Measurements from ENCODE around the gene ARHGEF17.

The ARHGEF17 gene

DNA sequence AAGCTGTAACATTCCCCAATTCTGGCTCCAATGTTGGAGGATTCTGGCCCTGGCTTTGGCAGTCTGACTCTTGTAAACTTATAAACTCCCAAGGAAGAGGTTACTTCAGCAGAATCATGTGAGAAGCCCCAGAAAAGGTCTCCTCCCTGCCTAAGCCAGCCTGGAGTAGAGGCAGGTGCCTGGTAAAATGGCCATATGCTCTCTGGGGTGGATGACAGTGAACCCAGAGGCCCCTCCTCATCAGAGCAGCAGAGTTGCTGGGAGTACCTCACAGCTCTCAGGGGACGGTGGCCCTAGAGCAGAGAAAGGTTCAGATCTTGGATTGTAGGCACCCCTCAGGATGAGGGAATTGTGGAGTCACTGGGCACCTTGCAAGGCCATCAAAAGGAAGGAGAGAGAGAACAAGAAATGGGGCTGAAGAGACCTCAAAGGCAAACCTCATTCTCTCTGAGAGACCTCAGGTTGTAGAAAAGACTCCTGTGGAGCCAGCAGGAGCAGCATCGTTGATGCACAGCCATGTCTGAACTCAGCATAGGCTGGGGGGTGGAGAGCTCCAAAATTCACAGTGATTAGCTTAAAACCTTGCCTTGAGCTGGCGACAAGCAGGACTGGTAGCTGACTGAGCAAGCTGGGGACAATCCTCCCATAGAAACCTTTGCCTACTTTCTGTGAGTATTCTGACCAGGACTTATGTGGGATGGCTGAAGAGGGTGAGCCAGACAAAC is 40.8 kb upstream of the ARHGEF17 start:
- no peaks in the 10 kb centered on the region for H3F3A ChIP-seq (ENCODE audit: control insufficient read depth, insufficient read depth)
- H3K4me1 ChIP-seq (ENCODE audit: control insufficient read depth, low read length): peaks cover 7% of the 10 kb centered on the region; the same call in 1 of the 2 replicates
- peaks cover 60% of the 10 kb centered on the region for H3K27me3 ChIP-seq (ENCODE audit: control insufficient read depth, low read length)
- no peaks in the 10 kb centered on the region for H3K36me3 ChIP-seq (ENCODE audit: control insufficient read depth, low read length)
- TF ChIP-seq EZH2phosphoT487 (IDR thresholded peaks at IDR 0.05; ENCODE audit: borderline replicate concordance, low read length) (no peak), CTCF (IDR thresholded peaks at IDR 0.05; ENCODE audit: low read depth, low read length, poor library complexity, severe bottlenecking) (no peak)
- H3K79me2 ChIP-seq (ENCODE audit: control insufficient read depth, low read length): no peaks in the 10 kb centered on the region
- no peaks in the 10 kb centered on the region for H3K9me2 ChIP-seq (replicated peaks; ENCODE audit: control insufficient read depth, low read length)
- H3K4me3 ChIP-seq (ENCODE audit: low read length): no peak overlapping the region
- no peak overlapping the region for H3K4me2 ChIP-seq (ENCODE audit: low read length)
- H3K9me3 ChIP-seq (ENCODE audit: control insufficient read depth, insufficient read depth, low read length): no peaks in the 10 kb centered on the region
- no peak overlapping the region for H3K27ac ChIP-seq (ENCODE audit: low read depth, low read length)
- no peaks in the 10 kb centered on the region; the same call in 1 of the 2 replicates for H4K20me1 ChIP-seq (ENCODE audit: control insufficient read depth, insufficient read depth, low read depth, low read length)

GRCh38 chr11:73267906-73268540 is 40.1 kb upstream of the ARHGEF17 start:
- H3F3A ChIP-seq (ENCODE audit: control insufficient read depth, insufficient read depth): no peaks in the 10 kb centered on the region
- H3K4me1 ChIP-seq (ENCODE audit: control insufficient read depth, low read length): peaks cover 7% of the 10 kb centered on the region; the same call in 1 of the 2 replicates
- no peak overlapping the region for H3K27ac ChIP-seq (ENCODE audit: low read depth, low read length)
- no peaks in the 10 kb centered on the region for H3K79me2 ChIP-seq (ENCODE audit: control insufficient read depth, low read length)
- H3K4me3 ChIP-seq (ENCODE audit: low read length): no peak overlapping the region
- H3K36me3 ChIP-seq (ENCODE audit: control insufficient read depth, low read length): no peaks in the 10 kb centered on the region
- H3K4me2 ChIP-seq (ENCODE audit: low read length): no peak overlapping the region
- no peaks in the 10 kb centered on the region for H3K9me2 ChIP-seq (replicated peaks; ENCODE audit: control insufficient read depth, low read length)
- H3K9me3 ChIP-seq (ENCODE audit: control insufficient read depth, insufficient read depth, low read length): no peaks in the 10 kb centered on the region
- peaks cover 60% of the 10 kb centered on the region for H3K27me3 ChIP-seq (ENCODE audit: control insufficient read depth, low read length)
- TF ChIP-seq EZH2phosphoT487 (IDR thresholded peaks at IDR 0.05; ENCODE audit: borderline replicate concordance, low read length): no peak
- no peak for TF ChIP-seq CTCF (IDR thresholded peaks at IDR 0.05; ENCODE audit: low read depth, low read length, poor library complexity, severe bottlenecking)
- H4K20me1 ChIP-seq (ENCODE audit: control insufficient read depth, insufficient read depth, low read depth, low read length): no peaks in the 10 kb centered on the region; the same call in 1 of the 2 replicates

DNA sequence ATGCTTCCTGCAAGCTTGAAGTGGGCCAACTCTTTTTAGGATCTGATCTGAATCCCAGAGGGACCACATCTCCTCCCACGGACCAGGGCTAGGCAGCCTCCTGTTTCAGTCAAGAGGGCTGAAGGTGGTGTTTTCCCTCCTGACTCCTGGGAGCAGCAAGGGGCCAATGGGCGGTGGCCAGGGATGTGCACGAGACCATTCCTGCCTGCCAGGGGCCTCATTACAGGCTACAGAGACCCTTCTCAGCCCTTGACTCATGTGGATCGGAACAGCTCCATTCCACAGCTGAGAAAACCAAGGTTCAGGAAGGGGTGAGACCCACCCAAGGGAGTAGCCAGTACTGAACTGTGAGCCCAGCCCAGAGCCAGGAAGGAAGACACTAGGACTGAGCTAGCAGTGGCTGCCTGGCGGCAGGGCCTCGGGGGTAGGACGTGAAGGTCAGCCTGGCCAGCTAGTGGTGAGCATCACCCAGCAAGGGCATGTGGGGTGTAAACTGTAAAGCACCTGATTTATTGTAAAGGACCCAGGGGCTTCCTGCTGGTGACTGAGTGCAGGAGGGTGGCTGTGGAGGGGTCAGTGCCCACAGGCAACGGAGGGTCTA is 39.3 kb upstream of the ARHGEF17 start:
- peaks cover 57% of the 10 kb centered on the region for H3K27me3 ChIP-seq (ENCODE audit: control insufficient read depth, low read length)
- no peak overlapping the region for H3K4me3 ChIP-seq (ENCODE audit: low read length)

More for the DNA sequence above, 39.3 kb upstream of the ARHGEF17 start:
- Histone ChIP-seq H3K4me1 (ENCODE audit: control insufficient read depth, low read length) (peaks cover 7% of the 10 kb centered on the region; the same call in 1 of the 2 replicates), H4K20me1 (ENCODE audit: control insufficient read depth, insufficient read depth, low read depth, low read length) (no peaks in the 10 kb centered on the region; the same call in 1 of the 2 replicates), H3K36me3 (ENCODE audit: control insufficient read depth, low read length) (no peaks in the 10 kb centered on the region), H3F3A (ENCODE audit: control insufficient read depth, insufficient read depth) (no peaks in the 10 kb centered on the region), H3K9me2 (replicated peaks; ENCODE audit: control insufficient read depth, low read length) (no peaks in the 10 kb centered on the region), H3K79me2 (ENCODE audit: control insufficient read depth, low read length) (no peaks in the 10 kb centered on the region), H3K4me2 (ENCODE audit: low read length) (no peak overlapping the region), H3K9me3 (ENCODE audit: control insufficient read depth, insufficient read depth, low read length) (no peaks in the 10 kb centered on the region), H3K27ac (ENCODE audit: low read depth, low read length) (no peak overlapping the region)
- TF ChIP-seq EZH2phosphoT487 (IDR thresholded peaks at IDR 0.05; ENCODE audit: borderline replicate concordance, low read length) (no peak), CTCF (IDR thresholded peaks at IDR 0.05; ENCODE audit: low read depth, low read length, poor library complexity, severe bottlenecking) (no peak)
